OCI-LY7 (cell line): ENCODE measurements around the gene PDE12.

ENCODE experiments used
- CTCF ChIP-seq: fragments of 200-600 bp; sonication (generic); conservative IDR thresholded peaks from 2 replicates; pipeline ENCODE4 v1.5.1; 2014; ENCODE audit warnings: mild to moderate bottlenecking, antibody characterized with exemption, low read length, moderate library complexity, mixed read lengths
- EZH2phosphoT487 ChIP-seq: fragments of 200-600 bp; sonication (generic); IDR thresholded peaks from 2 replicates; pipeline ENCODE4 v1.6.1; 2018; ENCODE audit warnings: low read depth, borderline replicate concordance, mild to moderate bottlenecking, mixed run types, antibody characterized with exemption, low read length, moderate library complexity, mixed read lengths

- no peak for TF ChIP-seq CTCF
- no peak for TF ChIP-seq EZH2phosphoT487
Measured at GRCh38 chr3:57605683-57606082, 49.6 kb downstream of the PDE12 start.
